GM12878 (cell line): ENCODE measurements around the gene ATRNL1. TPM values are rescaled to one million over a fixed set of nuclear protein-coding genes. Genes with fewer than 3 reads are reported as not detected.

Source experiments
- ATAC-seq: fragments of 200-7000 bp; cut with Tn5 transposase; 3 replicates; pipeline ENCODE4 v1.9.1; 2020; ENCODE audit warnings: mild to moderate bottlenecking, moderate library complexity
- BruUV-seq: library from RNA; stranded (reverse); fragments of 400-500 nt; replicated peaks from 2 replicates; lab custom pipeline; 2021; lab: Mats Ljungman, UMichigan
- CTCF ChIA-PET: fragments of 300-600 bp; sonication (Branson Sonifier 250); formaldehyde crosslinking; extraction: SDS; loops from one replicate; lab custom pipeline; 2021; ENCODE audit warnings: inconsistent platforms; lab: Yijun Ruan, JAX
- POLR2A ChIA-PET: fragments of 350-600 bp; formaldehyde crosslinking; extraction: SDS; loops from one replicate; lab custom pipeline; 2021; ENCODE audit warnings: inconsistent platforms; lab: Charles Lee
- RAD21 ChIA-PET: fragments of 300-600 bp; sonication (Branson Sonifier 250); formaldehyde crosslinking; loops from one replicate; lab custom pipeline; 2023; ENCODE audit warnings: antibody characterized with exemption; ENCODE audit not compliant: unreplicated experiment; lab: Charles Lee
- SMC1A ChIA-PET: fragments of 300-600 bp; sonication (Branson Sonifier 250); formaldehyde crosslinking; loops from one replicate; lab custom pipeline; 2023; ENCODE audit not compliant: unreplicated experiment, uncharacterized antibody; lab: Charles Lee
- DNase-seq: peaks from one replicate; pipeline ENCODE4 v3.0.0-alpha.2; 2011; ENCODE audit warnings: low read depth, low spot score
- FAIRE-seq: peaks from 3 replicates; lab custom pipeline; 2011; peaks lifted over from hg19 to GRCh38; lab: Jason Lieb, UNC
- H2AFZ ChIP-seq: 2 replicates; pipeline ENCODE4 v1.6.0; 2011; ENCODE audit warnings: low read depth, low read length, control low read depth; ENCODE audit not compliant: control insufficient read depth
- H3K27ac ChIP-seq: 2 replicates; pipeline ENCODE4 v1.5.1; 2011; ENCODE audit warnings: control low read depth; ENCODE audit not compliant: control insufficient read depth, insufficient read depth
- H3K27me3 ChIP-seq, 2 experiments: replicated peaks in 1 of 2; 2 replicates each; pipeline versions ENCODE4 v1.6.0 to v1.6.1; 2011; ENCODE audit warnings: low read length in 1 of 2; ENCODE audit not compliant: control insufficient read depth in 2 of 2, insufficient read depth in 2 of 2
- H3K36me3 ChIP-seq, 2 experiments: 2 replicates each; pipeline ENCODE4 v1.5.1; 2011; ENCODE audit warnings: low read length in 1 of 2; ENCODE audit not compliant: control insufficient read depth in 2 of 2, insufficient read depth in 2 of 2
- H3K4me1 ChIP-seq: 2 replicates; pipeline ENCODE4 v1.6.1; 2011; ENCODE audit warnings: mild to moderate bottlenecking, low read length, moderate library complexity, mixed read lengths; ENCODE audit not compliant: control insufficient read depth, insufficient read depth
- H3K4me2 ChIP-seq: 2 replicates; pipeline ENCODE4 v1.6.0; 2011; ENCODE audit warnings: control low read depth; ENCODE audit not compliant: control insufficient read depth, insufficient read depth
- H3K4me3 ChIP-seq: fragments of 200-600 bp; sonication (generic); 2 replicates; pipeline ENCODE4 v1.5.1; 2016
- H3K79me2 ChIP-seq: 2 replicates; pipeline ENCODE4 v1.6.0; 2011; ENCODE audit warnings: low read length; ENCODE audit not compliant: control insufficient read depth, insufficient read depth
- H3K9ac ChIP-seq: 2 replicates; pipeline ENCODE4 v1.8.0; 2011; ENCODE audit warnings: low read length, control low read depth, mixed read lengths; ENCODE audit not compliant: control insufficient read depth, insufficient read depth
- H3K9me3 ChIP-seq: replicated peaks from 3 replicates; pipeline ENCODE4 v1.5.1; 2011; ENCODE audit warnings: mild to moderate bottlenecking, low read length; ENCODE audit not compliant: control insufficient read depth, insufficient read depth
- H4K20me1 ChIP-seq: 2 replicates; pipeline ENCODE4 v1.6.0; 2011; ENCODE audit not compliant: control insufficient read depth, insufficient read depth
- BCLAF1 ChIP-seq: fragments of 450-650 bp; IDR thresholded peaks from 2 replicates; pipeline ENCODE4 v1.6.1; 2017; ENCODE audit warnings: antibody characterized with exemption, mild to moderate bottlenecking, moderate library complexity
- CHD1 ChIP-seq: IDR thresholded peaks from 2 replicates; pipeline ENCODE4 v1.6.1; 2012; ENCODE audit warnings: low read depth, low read length, improper control_type of control experiment
- CREB1 ChIP-seq: IDR thresholded peaks from 2 replicates; pipeline ENCODE4 v1.6.1; 2012; ENCODE audit warnings: low read depth, mild to moderate bottlenecking, inconsistent platforms
- GABPA ChIP-seq: IDR thresholded peaks from 2 replicates; pipeline ENCODE4 v1.6.1; 2014; ENCODE audit warnings: antibody characterized with exemption, low read depth, mild to moderate bottlenecking, inconsistent platforms
- MLLT1 ChIP-seq: fragments of 450-650 bp; IDR thresholded peaks from 2 replicates; pipeline ENCODE4 v1.6.1; 2016; ENCODE audit warnings: mild to moderate bottlenecking
- RCOR1 ChIP-seq: conservative IDR thresholded peaks from 2 replicates; pipeline ENCODE4 v1.6.1; 2012; ENCODE audit warnings: low read depth, low read length, improper control_type of control experiment
- RFX5 ChIP-seq: IDR thresholded peaks from 2 replicates; pipeline ENCODE4 v1.6.1; 2011; ENCODE audit warnings: low read depth, low read length, improper control_type of control experiment
- SMC3 ChIP-seq: IDR thresholded peaks from 2 replicates; pipeline ENCODE4 v1.6.1; 2011; ENCODE audit warnings: low read length, improper control_type of control experiment, borderline replicate concordance
- WGBS: methylation state at CpG from one replicate; pipeline ENCODE4 v1.1.6; 2016; ENCODE audit warnings: low lambda C conversion rate; ENCODE audit not compliant: insufficient replicate concordance, insufficient coverage; ENCODE audit errors: missing lambda C conversion rate; 5-methylcytosine and 5-hydroxymethylcytosine counted together
- in situ Hi-C: fragments of 300-500 bp; cut with MboI; formaldehyde crosslinking; loops from 9 replicates; pipeline ENCODE4 v1.14.3; 2018; ENCODE audit warnings: mixed read lengths
- intact Hi-C: fragments of 100-400 bp; cut with micrococcal nuclease; formaldehyde crosslinking; loops from one replicate; pipeline ENCODE4 v1.14.2; 2022; ENCODE audit not compliant: unreplicated experiment
- polyA plus RNA-seq, 11 experiments: library from polyadenylated mRNA; depleted of rRNA in 4 of 11; unstranded in 6 of 11; stranded (reverse) in 5 of 11; fragments of >200 nt; fragmentation: Nextera tagmentation in 4 of 11; fragmentation: Illumina TruSeq in 1 of 11; extraction: Ambion mirVana in 4 of 11; extraction: Trizol in 1 of 11; gene quantifications; 1 replicate in 1 of 11; 2 replicates in 10 of 11; pipeline versions ENCODE4 v1.2.1 to v1.2.3, GENCODE V29; 2011 to 2016; ENCODE audit warnings: inconsistent platforms in 2 of 11, missing spikeins in 2 of 11, low read depth in 1 of 11
- total RNA-seq, 4 experiments: library from RNA; depleted of rRNA in 3 of 4; stranded (reverse); fragments of >200 nt in 3 of 4; fragmentation: Illumina TruSeq in 1 of 4; extraction: Trizol in 1 of 4; gene quantifications; 2 replicates each; pipeline versions ENCODE4 v1.2.1 to v1.2.3, GENCODE V29; 2013 to 2021

Gene ATRNL1
- total and polyA plus RNA-seq, 10 of the 15 experiments (the other 5 are each of a cell fraction or from before 2014, with no cell fraction given) = 0.03 to 1.4 (median 0.34) TPM

GRCh38 chr10:115992236-115992986, 899.2 kb downstream of the ATRNL1 start (continued):
- TF ChIP-seq SMC3 (no peak), RCOR1 (no peak), MLLT1 (no peak), BCLAF1 (no peak), RFX5 (no peak), GABPA (no peak)

GRCh38 chr10:115996031-115996430, 902.9 kb downstream of the ATRNL1 start:
- no peak for DNase-seq
- no peaks in the 10 kb centered on the region for H3K27me3 ChIP-seq
- H3K4me1 ChIP-seq = no peaks in the 10 kb centered on the region
- SMC1A ChIA-PET = no interaction called here
- in situ Hi-C loops = no loop called here
- H3K36me3 ChIP-seq = no peaks in the 10 kb centered on the region
- intact Hi-C loops = no loop called here
- H3K79me2 ChIP-seq = no peaks in the 10 kb centered on the region
- no peak overlapping the region for H3K4me2 ChIP-seq
- POLR2A ChIA-PET = no interaction called here
- H3K9ac ChIP-seq = no peak overlapping the region
- H3K27ac ChIP-seq = no peak overlapping the region
- TF ChIP-seq CHD1 = no peak
- TF ChIP-seq CREB1 = no peak
- no TSS peak for BruUV-seq
- RAD21 ChIA-PET = no interaction called here
- no peak overlapping the region for H3K4me3 ChIP-seq
- no peak for FAIRE-seq
- no peaks in the 10 kb centered on the region for H3K9me3 ChIP-seq
- H2AFZ ChIP-seq = no peak overlapping the region
- WGBS = 5% methylated on average over 1 of the region's 1 CpG
- ATAC-seq = no peak
- CTCF ChIA-PET = no interaction called here
- no peaks in the 10 kb centered on the region for H4K20me1 ChIP-seq
